HepG2 (cell line): ENCODE data around the gene ANKS3. TPM values are rescaled to one million over a fixed set of nuclear protein-coding genes. Genes with fewer than 3 reads are reported as not detected.

Experiments used
- AGO2 ChIP-seq: fragments of 200-400 bp; formaldehyde crosslinking; optimal IDR thresholded peaks from 2 replicates; pipeline ENCODE3; 2017; ENCODE audit warnings: mild to moderate bottlenecking, low read depth, low read length, moderate library complexity
- CCAR2 ChIP-seq: fragments of 200-400 bp; formaldehyde crosslinking; optimal IDR thresholded peaks from 2 replicates; pipeline ENCODE3; 2018; ENCODE audit warnings: low read depth, mild to moderate bottlenecking, low read length, moderate library complexity
- HNRNPUL1 ChIP-seq: fragments of 200-400 bp; formaldehyde crosslinking; IDR thresholded peaks from 2 replicates; pipeline ENCODE4 v1.6.1; 2017; ENCODE audit warnings: low read depth, mild to moderate bottlenecking, low read length, moderate library complexity
- KDM3A ChIP-seq: IDR thresholded peaks from 2 replicates; pipeline ENCODE4 v1.6.1; 2018; ENCODE audit warnings: low read depth, missing compliant biosample characterization
- KLF13 ChIP-seq: sonication (generic); formaldehyde crosslinking; IDR thresholded peaks from 2 replicates; pipeline ENCODE4 v1.4.0; 2020; ENCODE audit warnings: mild to moderate bottlenecking, missing genetic modification reagents
- MTA1 ChIP-seq: sonication (generic); formaldehyde crosslinking; IDR thresholded peaks from 2 replicates; pipeline ENCODE4 v1.4.0; 2020; ENCODE audit warnings: missing genetic modification reagents, mild to moderate bottlenecking, borderline replicate concordance
- RBM39 ChIP-seq: fragments of 200-400 bp; formaldehyde crosslinking; IDR thresholded peaks from one replicate; pipeline ENCODE4 v1.6.1; 2018; ENCODE audit warnings: antibody characterized with exemption, mild to moderate bottlenecking, low read depth, low read length; ENCODE audit not compliant: poor library complexity, severe bottlenecking
- TCF12 ChIP-seq, 2 experiments: fragments of 450-650 bp in 1 of 2; sonication (generic) in 1 of 2; formaldehyde crosslinking in 1 of 2; IDR thresholded peaks; 2 replicates each; pipeline versions ENCODE4 v1.6.1 to v1.8.0; 2017 to 2022; ENCODE audit warnings: antibody characterized with exemption in 1 of 2, mild to moderate bottlenecking in 1 of 2, missing genetic modification reagents in 1 of 2, moderate library complexity in 1 of 2
- ZFX ChIP-seq: sonication (generic); formaldehyde crosslinking; IDR thresholded peaks from 2 replicates; pipeline ENCODE4 v1.4.0; 2020; ENCODE audit warnings: mild to moderate bottlenecking, low read depth, missing genetic modification reagents, moderate library complexity
- ZNF101 ChIP-seq: sonication (generic); formaldehyde crosslinking; IDR thresholded peaks from 2 replicates; pipeline ENCODE4 v1.4.0; 2020; ENCODE audit warnings: mild to moderate bottlenecking, low read depth, missing genetic modification reagents, borderline replicate concordance
- ZNF615 ChIP-seq: sonication (generic); formaldehyde crosslinking; IDR thresholded peaks from 2 replicates; pipeline ENCODE4 v1.5.0; 2020; ENCODE audit warnings: mild to moderate bottlenecking, missing genetic modification reagents, borderline replicate concordance
- polyA plus RNA-seq, 8 experiments: library from polyadenylated mRNA; depleted of rRNA in 3 of 8; stranded (reverse) in 7 of 8; unstranded in 1 of 8; fragments of >200 nt; fragmentation: Illumina TruSeq in 4 of 8; extraction: Trizol in 4 of 8; gene quantifications; 2 replicates each; pipeline versions ENCODE4 v1.2.1 to v1.2.3, GENCODE V29; 2011 to 2016; ENCODE audit warnings: low read depth in 4 of 8, missing spikeins in 1 of 8, mixed read lengths in 1 of 8; ENCODE audit not compliant: insufficient read depth in 1 of 8
- total RNA-seq, 5 experiments: library from RNA; depleted of rRNA; stranded (reverse); fragments of >200 nt; fragmentation: Illumina TruSeq; extraction: Trizol; gene quantifications; 2 replicates each; pipeline ENCODE4 v1.2.3, GENCODE V29; 2016; ENCODE audit warnings: low read depth in 1 of 5
- TF ChIP-seq, protein P1 (sequence below): IDR thresholded peaks from 2 replicates; pipeline ENCODE4 v1.4.0; 2020; ENCODE audit warnings: mild to moderate bottlenecking, missing genetic modification reagents
- TF ChIP-seq, protein P2 (sequence below): sonication (generic); formaldehyde crosslinking; IDR thresholded peaks from 2 replicates; pipeline ENCODE4 v1.9.0; 2021; ENCODE audit warnings: missing genetic modification reagents, borderline replicate concordance
- TF ChIP-seq, protein P3 (sequence below): sonication (generic); formaldehyde crosslinking; conservative IDR thresholded peaks from 2 replicates; pipeline ENCODE4 v1.8.1; 2023; ENCODE audit warnings: missing genetic modification reagents
- TF ChIP-seq, protein P4 (sequence below), 2 experiments: sonication (generic) in 1 of 2; formaldehyde crosslinking in 1 of 2; IDR thresholded peaks; 2 replicates each; pipeline versions ENCODE4 v1.4.0 to v1.6.1; 2016 to 2020; ENCODE audit warnings: borderline replicate concordance in 1 of 2, low read depth in 1 of 2, mild to moderate bottlenecking in 1 of 2, missing genetic modification reagents in 1 of 2

The ANKS3 gene
- total and polyA plus RNA-seq, 2 of the 13 experiments (the other 11 are each of a cell fraction or from before 2014, with no cell fraction given) = 11.4 to 15.9 TPM

DNA sequence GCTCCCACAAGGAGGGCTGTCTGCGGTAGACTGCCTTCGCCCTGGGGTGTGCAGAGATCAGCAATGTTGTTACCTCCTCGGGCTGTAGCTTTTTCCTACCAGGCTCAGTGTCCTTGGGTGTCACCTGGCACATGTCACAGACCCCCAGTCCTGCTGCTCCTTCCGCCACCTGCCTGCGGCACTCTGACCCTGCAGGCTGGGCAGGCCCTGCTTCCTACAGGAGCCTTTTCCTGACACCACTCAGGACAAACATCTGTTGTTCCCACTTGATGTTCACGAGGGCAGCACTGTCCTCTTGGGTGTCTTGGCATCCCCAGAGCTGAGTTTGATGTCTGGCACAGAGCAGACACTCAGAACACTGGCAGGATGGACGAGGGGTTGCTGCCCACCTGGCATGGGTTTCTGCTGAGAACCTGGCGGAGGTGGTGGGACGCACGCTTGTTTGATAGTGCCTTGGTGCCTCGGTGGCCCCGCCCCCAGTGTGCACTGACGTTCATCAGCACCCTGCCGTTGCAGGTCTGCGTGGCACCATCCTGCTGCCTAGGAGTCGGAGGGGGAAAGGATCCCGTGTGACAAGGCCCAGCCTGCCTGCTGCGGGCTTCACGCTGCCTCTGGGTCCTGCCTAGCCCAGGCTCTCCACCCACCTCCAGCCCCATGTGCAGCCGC lies 67.4 kb downstream of the ANKS3 start (continued):
- TF ChIP-seq, protein P1, sequence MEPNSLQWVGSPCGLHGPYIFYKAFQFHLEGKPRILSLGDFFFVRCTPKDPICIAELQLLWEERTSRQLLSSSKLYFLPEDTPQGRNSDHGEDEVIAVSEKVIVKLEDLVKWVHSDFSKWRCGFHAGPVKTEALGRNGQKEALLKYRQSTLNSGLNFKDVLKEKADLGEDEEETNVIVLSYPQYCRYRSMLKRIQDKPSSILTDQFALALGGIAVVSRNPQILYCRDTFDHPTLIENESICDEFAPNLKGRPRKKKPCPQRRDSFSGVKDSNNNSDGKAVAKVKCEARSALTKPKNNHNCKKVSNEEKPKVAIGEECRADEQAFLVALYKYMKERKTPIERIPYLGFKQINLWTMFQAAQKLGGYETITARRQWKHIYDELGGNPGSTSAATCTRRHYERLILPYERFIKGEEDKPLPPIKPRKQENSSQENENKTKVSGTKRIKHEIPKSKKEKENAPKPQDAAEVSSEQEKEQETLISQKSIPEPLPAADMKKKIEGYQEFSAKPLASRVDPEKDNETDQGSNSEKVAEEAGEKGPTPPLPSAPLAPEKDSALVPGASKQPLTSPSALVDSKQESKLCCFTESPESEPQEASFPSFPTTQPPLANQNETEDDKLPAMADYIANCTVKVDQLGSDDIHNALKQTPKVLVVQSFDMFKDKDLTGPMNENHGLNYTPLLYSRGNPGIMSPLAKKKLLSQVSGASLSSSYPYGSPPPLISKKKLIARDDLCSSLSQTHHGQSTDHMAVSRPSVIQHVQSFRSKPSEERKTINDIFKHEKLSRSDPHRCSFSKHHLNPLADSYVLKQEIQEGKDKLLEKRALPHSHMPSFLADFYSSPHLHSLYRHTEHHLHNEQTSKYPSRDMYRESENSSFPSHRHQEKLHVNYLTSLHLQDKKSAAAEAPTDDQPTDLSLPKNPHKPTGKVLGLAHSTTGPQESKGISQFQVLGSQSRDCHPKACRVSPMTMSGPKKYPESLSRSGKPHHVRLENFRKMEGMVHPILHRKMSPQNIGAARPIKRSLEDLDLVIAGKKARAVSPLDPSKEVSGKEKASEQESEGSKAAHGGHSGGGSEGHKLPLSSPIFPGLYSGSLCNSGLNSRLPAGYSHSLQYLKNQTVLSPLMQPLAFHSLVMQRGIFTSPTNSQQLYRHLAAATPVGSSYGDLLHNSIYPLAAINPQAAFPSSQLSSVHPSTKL (CRISPR knock-in tag) = no peak
- TF ChIP-seq, protein P2, sequence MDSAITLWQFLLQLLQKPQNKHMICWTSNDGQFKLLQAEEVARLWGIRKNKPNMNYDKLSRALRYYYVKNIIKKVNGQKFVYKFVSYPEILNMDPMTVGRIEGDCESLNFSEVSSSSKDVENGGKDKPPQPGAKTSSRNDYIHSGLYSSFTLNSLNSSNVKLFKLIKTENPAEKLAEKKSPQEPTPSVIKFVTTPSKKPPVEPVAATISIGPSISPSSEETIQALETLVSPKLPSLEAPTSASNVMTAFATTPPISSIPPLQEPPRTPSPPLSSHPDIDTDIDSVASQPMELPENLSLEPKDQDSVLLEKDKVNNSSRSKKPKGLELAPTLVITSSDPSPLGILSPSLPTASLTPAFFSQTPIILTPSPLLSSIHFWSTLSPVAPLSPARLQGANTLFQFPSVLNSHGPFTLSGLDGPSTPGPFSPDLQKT (CRISPR knock-in tag) = no peak
- TF ChIP-seq TCF12 (IDR thresholded peaks at IDR 0.05) (no peak), TCF12 (CRISPR knock-in tag; IDR thresholded peaks at IDR 0.05) (0 out of 2 replicates have a peak, but pooled peaks have one; percentile 31), ZNF615 (no peak), ZFX (peak; percentile 32; the same call in 1 of the 2 replicates), KDM3A (CRISPR knock-in tag) (no peak), MTA1 (CRISPR knock-in tag) (0 out of 2 replicates have a peak, but pooled peaks have one; percentile 38), RBM39 (no peak), ZNF101 (CRISPR knock-in tag) (no peak), KLF13 (CRISPR knock-in tag) (no peak), CCAR2 (no peak), HNRNPUL1 (no peak), AGO2 (peak; percentile 58)
- TF ChIP-seq, protein P3, sequence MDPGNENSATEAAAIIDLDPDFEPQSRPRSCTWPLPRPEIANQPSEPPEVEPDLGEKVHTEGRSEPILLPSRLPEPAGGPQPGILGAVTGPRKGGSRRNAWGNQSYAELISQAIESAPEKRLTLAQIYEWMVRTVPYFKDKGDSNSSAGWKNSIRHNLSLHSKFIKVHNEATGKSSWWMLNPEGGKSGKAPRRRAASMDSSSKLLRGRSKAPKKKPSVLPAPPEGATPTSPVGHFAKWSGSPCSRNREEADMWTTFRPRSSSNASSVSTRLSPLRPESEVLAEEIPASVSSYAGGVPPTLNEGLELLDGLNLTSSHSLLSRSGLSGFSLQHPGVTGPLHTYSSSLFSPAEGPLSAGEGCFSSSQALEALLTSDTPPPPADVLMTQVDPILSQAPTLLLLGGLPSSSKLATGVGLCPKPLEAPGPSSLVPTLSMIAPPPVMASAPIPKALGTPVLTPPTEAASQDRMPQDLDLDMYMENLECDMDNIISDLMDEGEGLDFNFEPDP (CRISPR knock-in tag) = 0 out of 2 replicates have a peak, but pooled peaks have one; percentile 65
- TF ChIP-seq, protein P4, sequence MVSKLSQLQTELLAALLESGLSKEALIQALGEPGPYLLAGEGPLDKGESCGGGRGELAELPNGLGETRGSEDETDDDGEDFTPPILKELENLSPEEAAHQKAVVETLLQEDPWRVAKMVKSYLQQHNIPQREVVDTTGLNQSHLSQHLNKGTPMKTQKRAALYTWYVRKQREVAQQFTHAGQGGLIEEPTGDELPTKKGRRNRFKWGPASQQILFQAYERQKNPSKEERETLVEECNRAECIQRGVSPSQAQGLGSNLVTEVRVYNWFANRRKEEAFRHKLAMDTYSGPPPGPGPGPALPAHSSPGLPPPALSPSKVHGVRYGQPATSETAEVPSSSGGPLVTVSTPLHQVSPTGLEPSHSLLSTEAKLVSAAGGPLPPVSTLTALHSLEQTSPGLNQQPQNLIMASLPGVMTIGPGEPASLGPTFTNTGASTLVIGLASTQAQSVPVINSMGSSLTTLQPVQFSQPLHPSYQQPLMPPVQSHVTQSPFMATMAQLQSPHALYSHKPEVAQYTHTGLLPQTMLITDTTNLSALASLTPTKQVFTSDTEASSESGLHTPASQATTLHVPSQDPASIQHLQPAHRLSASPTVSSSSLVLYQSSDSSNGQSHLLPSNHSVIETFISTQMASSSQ (IDR thresholded peaks at IDR 0.05; ENCODE audit: low read depth) = no peak
- TF ChIP-seq, protein P4 (CRISPR knock-in tag; IDR thresholded peaks at IDR 0.05; ENCODE audit: borderline replicate concordance) = no peak
